ENCODE results near the gene RFESD. TPM values are rescaled to one million over a fixed set of nuclear protein-coding genes. Genes with fewer than 3 reads are reported as not detected.

The RFESD gene
- total and polyA plus RNA-seq, 10 of the 15 experiments (the other 5 are each of a cell fraction or from before 2014, with no cell fraction given), result 1.9 to 14.7 (median 4.9) TPM

- Histone ChIP-seq H3K9ac (ENCODE audit: control insufficient read depth, insufficient read depth, low read length) (no peak overlapping the region), H3K36me3 (ENCODE audit: control insufficient read depth in 2 of 2, insufficient read depth in 2 of 2, low read length in 1 of 2) (no peaks in the 10 kb centered on the region), H2AFZ (ENCODE audit: control insufficient read depth, low read depth, low read length) (no peak overlapping the region), H3K4me3 (no peak overlapping the region), H4K20me1 (ENCODE audit: control insufficient read depth, insufficient read depth) (no peaks in the 10 kb centered on the region), H3K4me1 (ENCODE audit: control insufficient read depth, insufficient read depth, low read length) (peaks cover 4% of the 10 kb centered on the region), H3K4me2 (ENCODE audit: control insufficient read depth, insufficient read depth) (no peak overlapping the region), H3K27ac (ENCODE audit: control insufficient read depth, insufficient read depth) (no peak overlapping the region), H3K27me3 (replicated peaks in 1 of 2; ENCODE audit: control insufficient read depth in 2 of 2, insufficient read depth in 2 of 2, low read length in 1 of 2) (no peaks in the 10 kb centered on the region), H3K79me2 (ENCODE audit: control insufficient read depth, insufficient read depth, low read length) (no peaks in the 10 kb centered on the region), H3K9me3 (replicated peaks; ENCODE audit: control insufficient read depth, insufficient read depth, low read length) (no peaks in the 10 kb centered on the region)
- intact Hi-C loops (cut with micrococcal nuclease; ENCODE audit: unreplicated experiment) (loop anchor here (10.0 kb wide), 2 partner anchors 312 to 692 kb away; no protein-coding TSS in a partner anchor), in situ Hi-C loops (cut with MboI) (no loop called here)
- DNase-seq (ENCODE audit: low read depth, low spot score) (no peak), FAIRE-seq (no peak), ATAC-seq (no peak)
- 70% methylated on average over 7 of the region's 7 CpGs for WGBS (ENCODE audit: insufficient coverage, insufficient replicate concordance, low lambda C conversion rate, missing lambda C conversion rate)
- ChIA-PET POLR2A (no interaction called here), CTCF (interaction anchor here (0.6 to 8.5 kb wide), 18 partner anchors 8 to 693 kb away, joined by 3 to 206 read pairs (median 6); partner anchors contain the start of gene RHOBTB3), SMC1A (ENCODE audit: uncharacterized antibody, unreplicated experiment) (interaction anchor here (0.7 to 7.6 kb wide), 16 partner anchors 8 to 209 kb away, joined by 3 to 168 read pairs (median 4); no protein-coding TSS in a partner anchor), RAD21 (ENCODE audit: unreplicated experiment) (interaction anchor here (0.8 to 7.4 kb wide), 6 partner anchors 12 to 693 kb away, joined by 3 to 98 read pairs (median 20); no protein-coding TSS in a partner anchor)
- TF ChIP-seq ZNF217 (IDR thresholded peaks at IDR 0.05) (no peak), NFIC (IDR thresholded peaks at IDR 0.05; ENCODE audit: low read depth, low read length) (no peak), RAD51 (IDR thresholded peaks at IDR 0.05) (no peak), IRF3 (IDR thresholded peaks at IDR 0.05) (no peak)
- BruUV-seq (replicated peaks), result no TSS peak
These were observed 3.4 kb upstream of the RFESD start for GRCh38 chr5:95643152-95643551.

Measured in GM12878 (cell line).